Right forelimb (tissue), 1 donor: ENCODE measurements around the gene GLI2.

Experiments used
- DNase-seq: peaks from one replicate; pipeline ENCODE4 v3.0.0-alpha.2; 2018

Gene GLI2

GRCh38 chr2:120739438-120740090 lies 3.9 kb downstream of the GLI2 start:
- DNase-seq: no peak

- DNase-seq: no peak
Observed at GRCh38 chr2:120740375-120740764, 4.7 kb downstream of the GLI2 start.

GRCh38 chr2:120740765-120741524 lies 5.3 kb downstream of the GLI2 start:
- DNase-seq: no peak

GRCh38 chr2:120741571-120742561 lies 6.2 kb downstream of the GLI2 start:
- no peak for DNase-seq

- no peak for DNase-seq
Observed at GRCh38 chr2:120743657-120744056, 8.0 kb downstream of the GLI2 start.

- no peak for DNase-seq
Observed at GRCh38 chr2:120744817-120745216, 9.1 kb downstream of the GLI2 start.

GRCh38 chr2:120745420-120746111 lies 9.9 kb downstream of the GLI2 start:
- no peak for DNase-seq

GRCh38 chr2:120746144-120746543 lies 10.5 kb downstream of the GLI2 start:
- no peak for DNase-seq

GRCh38 chr2:120747281-120747680 lies 11.6 kb downstream of the GLI2 start:
- DNase-seq: no peak

- peak; percentile 34 for DNase-seq
Observed at GRCh38 chr2:120747706-120748105, 12.0 kb downstream of the GLI2 start.

- DNase-seq: no peak
Observed at GRCh38 chr2:120748310-120748709, 12.6 kb downstream of the GLI2 start.

- DNase-seq: no peak
Observed at GRCh38 chr2:120748741-120749140, 13.1 kb downstream of the GLI2 start.

GRCh38 chr2:120749506-120750431 lies 14.1 kb downstream of the GLI2 start:
- peak; percentile 35 for DNase-seq

- peak; percentile 39 for DNase-seq
Observed at GRCh38 chr2:120750488-120751210, 15.0 kb downstream of the GLI2 start.

- no peak for DNase-seq
Observed at GRCh38 chr2:120751553-120751952, 15.9 kb downstream of the GLI2 start.

GRCh38 chr2:120754067-120754960 lies 18.6 kb downstream of the GLI2 start:
- peak; percentile 7 for DNase-seq

- peak; percentile 93 for DNase-seq
Observed at GRCh38 chr2:120758181-120759144, 22.8 kb downstream of the GLI2 start.

- peak; percentile 19 for DNase-seq
Observed at GRCh38 chr2:120759543-120760331, 24.1 kb downstream of the GLI2 start.
